Measurements from ENCODE around the gene COA8. TPM values are rescaled to one million over a fixed set of nuclear protein-coding genes. Genes with fewer than 3 reads are reported as not detected.
A peak's percentile ranks its signal among the peaks of the same experiment; 100 is the strongest.

The COA8 gene
- total and polyA plus RNA-seq, 2 donors from 2014 or later = 40.7 to 65.1 TPM

DNA sequence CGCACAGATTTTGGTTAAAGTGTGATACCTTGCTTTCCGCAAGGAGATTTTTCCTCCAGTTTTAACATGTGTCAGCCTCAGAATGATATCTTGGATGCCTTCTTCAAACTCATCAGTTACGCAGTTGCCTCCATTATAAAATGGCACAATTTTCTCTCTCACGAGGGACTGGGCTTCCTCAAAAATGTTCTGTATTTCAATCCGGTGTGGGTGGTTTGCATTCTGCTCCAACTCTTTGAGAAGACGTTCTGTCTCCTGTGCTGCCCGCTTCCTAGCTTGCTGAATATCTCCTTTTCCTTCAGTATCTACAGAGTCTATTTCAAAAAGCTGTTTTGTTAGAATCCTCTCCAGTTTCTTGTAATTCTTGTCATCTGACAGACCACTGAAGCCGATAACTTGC, 2.1 kb upstream of the COA8 start:
- Histone ChIP-seq H3K9me3 (ENCODE audit: control insufficient read depth in 2 of 3, insufficient read depth in 1 of 3, low read length in 3 of 3) (no peaks in the 10 kb centered on the region), H3K27ac (ENCODE audit: low read depth in 2 of 2, low read length in 2 of 2) (peak overlapping the region in 1 of 2 donors; percentile 29), H3K36me3 (ENCODE audit: control insufficient read depth in 2 of 3, insufficient read depth in 3 of 3, low read length in 3 of 3) (peaks cover 0 to 18% (median 7%) of the 10 kb centered on the region in 3 donors), H3K4me1 (ENCODE audit: control insufficient read depth in 2 of 3, insufficient read depth in 2 of 3, low read depth in 1 of 3, low read length in 3 of 3) (peaks cover 7 to 28% (median 20%) of the 10 kb centered on the region in 3 donors), H3K9ac (ENCODE audit: low read length in 3 of 3) (peak overlapping the region in 1 of 3 donors; percentile 77), H3K27me3 (ENCODE audit: control insufficient read depth, insufficient read depth, low read length) (no peaks in the 10 kb centered on the region), H3K4me3 (ENCODE audit: low read length in 3 of 3) (peak overlapping the region in 1 of 3 donors; percentile 86)
- intact Hi-C loops (cut with DNase I) = no loop called here
- FAIRE-seq = no peak
- TF ChIP-seq, protein P1, sequence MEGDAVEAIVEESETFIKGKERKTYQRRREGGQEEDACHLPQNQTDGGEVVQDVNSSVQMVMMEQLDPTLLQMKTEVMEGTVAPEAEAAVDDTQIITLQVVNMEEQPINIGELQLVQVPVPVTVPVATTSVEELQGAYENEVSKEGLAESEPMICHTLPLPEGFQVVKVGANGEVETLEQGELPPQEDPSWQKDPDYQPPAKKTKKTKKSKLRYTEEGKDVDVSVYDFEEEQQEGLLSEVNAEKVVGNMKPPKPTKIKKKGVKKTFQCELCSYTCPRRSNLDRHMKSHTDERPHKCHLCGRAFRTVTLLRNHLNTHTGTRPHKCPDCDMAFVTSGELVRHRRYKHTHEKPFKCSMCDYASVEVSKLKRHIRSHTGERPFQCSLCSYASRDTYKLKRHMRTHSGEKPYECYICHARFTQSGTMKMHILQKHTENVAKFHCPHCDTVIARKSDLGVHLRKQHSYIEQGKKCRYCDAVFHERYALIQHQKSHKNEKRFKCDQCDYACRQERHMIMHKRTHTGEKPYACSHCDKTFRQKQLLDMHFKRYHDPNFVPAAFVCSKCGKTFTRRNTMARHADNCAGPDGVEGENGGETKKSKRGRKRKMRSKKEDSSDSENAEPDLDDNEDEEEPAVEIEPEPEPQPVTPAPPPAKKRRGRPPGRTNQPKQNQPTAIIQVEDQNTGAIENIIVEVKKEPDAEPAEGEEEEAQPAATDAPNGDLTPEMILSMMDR (IDR thresholded peaks at IDR 0.05; ENCODE audit: borderline replicate concordance, extremely low read depth, insufficient read depth) = no peak
- DNase-seq = no peak

DNA sequence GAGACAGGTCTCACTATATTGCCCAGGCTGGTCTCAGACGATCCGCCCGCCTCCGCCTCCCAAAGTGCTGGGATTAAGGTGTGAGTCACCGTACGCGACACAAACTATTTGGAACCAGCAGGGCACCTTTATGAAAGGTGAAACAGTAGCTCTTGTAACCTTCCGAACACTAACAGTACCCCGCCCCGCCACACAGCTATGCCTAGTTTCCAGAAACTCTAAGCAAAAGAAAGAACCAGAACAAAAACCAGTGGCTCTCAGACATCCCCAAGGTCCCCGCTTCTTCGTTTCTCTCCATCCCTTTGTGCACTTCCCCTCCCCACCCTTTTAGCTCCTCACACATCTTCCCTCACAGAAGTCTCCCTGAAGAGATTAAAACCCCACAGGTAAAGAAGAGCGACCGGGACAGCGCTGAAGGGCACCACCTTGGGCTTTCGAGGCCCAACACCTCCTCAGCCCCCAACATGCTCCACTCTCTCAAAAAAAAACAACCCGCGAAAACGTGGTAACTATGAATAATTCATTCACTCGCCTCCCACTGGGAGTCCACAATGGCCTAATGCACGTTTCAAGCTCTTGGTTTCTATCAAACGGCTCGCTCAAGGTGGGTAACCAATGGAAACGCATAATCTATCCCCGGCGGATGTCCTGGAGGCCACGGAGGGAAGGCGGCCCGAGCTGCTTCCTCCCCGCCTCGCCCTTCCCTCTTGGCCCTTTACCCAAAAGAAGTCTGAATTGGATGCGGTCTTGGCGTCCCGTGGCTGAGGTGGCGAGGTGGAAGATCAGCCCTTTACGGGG, 1.2 kb upstream of the COA8 start:
- TF ChIP-seq, protein P1 (IDR thresholded peaks at IDR 0.05; ENCODE audit: borderline replicate concordance, extremely low read depth, insufficient read depth) = no peak
- H3K4me1 ChIP-seq (ENCODE audit: control insufficient read depth in 2 of 3, insufficient read depth in 2 of 3, low read depth in 1 of 3, low read length in 3 of 3) = peaks cover 7 to 28% (median 20%) of the 10 kb centered on the region in 3 donors
- FAIRE-seq (no peak), DNase-seq (peak; percentile 36 to 80 (median 54))
- peak overlapping the region; percentile 70 to 87 (median 86) for H3K4me3 ChIP-seq (ENCODE audit: low read length in 3 of 3)
- intact Hi-C loops (cut with DNase I) = no loop called here
- no peaks in the 10 kb centered on the region for H3K9me3 ChIP-seq (ENCODE audit: control insufficient read depth in 2 of 3, insufficient read depth in 1 of 3, low read length in 3 of 3)
- no peaks in the 10 kb centered on the region for H3K27me3 ChIP-seq (ENCODE audit: control insufficient read depth, insufficient read depth, low read length)
- peaks cover 0 to 18% (median 7%) of the 10 kb centered on the region in 3 donors for H3K36me3 ChIP-seq (ENCODE audit: control insufficient read depth in 2 of 3, insufficient read depth in 3 of 3, low read length in 3 of 3)
- H3K9ac ChIP-seq (ENCODE audit: low read length in 3 of 3) = peak overlapping the region; percentile 47 to 77 (median 61)
- H3K27ac ChIP-seq (ENCODE audit: low read depth in 2 of 2, low read length in 2 of 2) = peak overlapping the region; percentile 93

DNA sequence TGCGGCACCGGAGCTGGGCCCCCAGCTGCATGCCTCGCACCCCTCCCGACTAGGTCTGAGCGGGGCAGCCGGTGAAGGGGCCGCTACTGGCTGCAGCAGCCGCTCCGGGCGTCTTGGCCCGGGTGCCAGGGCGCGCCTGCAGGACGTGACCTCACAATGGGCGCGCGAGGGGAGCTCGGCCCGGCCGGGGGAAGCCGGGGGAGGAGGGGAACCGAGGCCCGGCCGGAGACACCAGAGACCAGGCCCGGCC, 656 bp upstream of the COA8 start:
- Histone ChIP-seq H3K36me3 (ENCODE audit: control insufficient read depth in 2 of 3, insufficient read depth in 3 of 3, low read length in 3 of 3) (peaks cover 0 to 18% (median 7%) of the 10 kb centered on the region in 3 donors), H3K27me3 (ENCODE audit: control insufficient read depth, insufficient read depth, low read length) (no peaks in the 10 kb centered on the region), H3K4me3 (ENCODE audit: low read length in 3 of 3) (peak overlapping the region; percentile 70 to 87 (median 86)), H3K9me3 (ENCODE audit: control insufficient read depth in 2 of 3, insufficient read depth in 1 of 3, low read length in 3 of 3) (no peaks in the 10 kb centered on the region), H3K27ac (ENCODE audit: low read depth in 2 of 2, low read length in 2 of 2) (peak overlapping the region; percentile 93), H3K4me1 (ENCODE audit: control insufficient read depth in 2 of 3, insufficient read depth in 2 of 3, low read depth in 1 of 3, low read length in 3 of 3) (peaks cover 7 to 28% (median 20%) of the 10 kb centered on the region in 3 donors), H3K9ac (ENCODE audit: low read length in 3 of 3) (peak overlapping the region; percentile 47 to 77 (median 61))
- TF ChIP-seq, protein P1 (IDR thresholded peaks at IDR 0.05; ENCODE audit: borderline replicate concordance, extremely low read depth, insufficient read depth) = no peak
- intact Hi-C loops (cut with DNase I) = no loop called here
- FAIRE-seq = no peak
- DNase-seq = no peak

Data from kidney (tissue), 14 donors.